ENCODE measurements around the gene CAMKK1. TPM values are rescaled to one million over a fixed set of nuclear protein-coding genes. Genes with fewer than 3 reads are reported as not detected.
"Not testable (repeated sequence)": the region's sequence is repeated elsewhere in the genome, so short reads cannot be mapped to it uniquely, and the experiment has no call there.

Gene CAMKK1
- total RNA-seq, 1 experiment from 2014 or later = 1.7 TPM

DNA sequence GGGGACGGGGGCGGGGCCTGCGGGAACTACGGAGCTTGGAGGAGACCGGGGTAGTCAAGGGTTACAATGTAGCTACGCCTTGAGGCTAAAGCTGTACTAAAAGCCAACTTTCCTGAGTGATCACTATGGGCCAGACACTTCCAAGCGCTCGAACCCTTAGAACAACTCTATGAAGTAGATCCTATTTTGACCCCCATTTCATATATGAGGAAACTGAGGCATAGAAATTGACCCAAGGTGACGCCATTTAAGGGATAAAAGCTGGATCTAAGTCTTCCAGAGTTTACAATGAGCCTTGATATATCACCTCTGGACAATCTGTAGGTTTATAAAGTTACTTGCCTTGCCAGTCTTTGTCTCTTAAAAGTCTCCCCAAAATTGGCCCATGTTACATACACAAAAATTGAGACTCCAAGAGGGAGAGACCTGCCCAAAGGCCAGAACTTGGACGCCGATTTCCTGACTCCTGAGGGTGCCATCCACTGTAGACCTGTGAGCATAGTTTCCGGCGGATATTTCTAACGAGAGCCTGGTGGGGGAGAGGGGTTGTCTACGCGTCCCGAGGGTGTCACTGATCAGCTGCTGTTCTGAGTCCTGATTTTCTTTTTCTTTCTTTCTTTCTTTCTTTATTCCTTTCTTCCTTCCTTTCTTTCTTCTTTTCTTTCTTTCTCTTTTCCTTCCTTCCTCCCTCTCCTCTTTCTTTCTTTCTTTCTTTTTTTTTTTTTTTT lies 46.3 kb downstream of the CAMKK1 start:
- no peak for DNase-seq (ENCODE audit: low read depth)

DNA sequence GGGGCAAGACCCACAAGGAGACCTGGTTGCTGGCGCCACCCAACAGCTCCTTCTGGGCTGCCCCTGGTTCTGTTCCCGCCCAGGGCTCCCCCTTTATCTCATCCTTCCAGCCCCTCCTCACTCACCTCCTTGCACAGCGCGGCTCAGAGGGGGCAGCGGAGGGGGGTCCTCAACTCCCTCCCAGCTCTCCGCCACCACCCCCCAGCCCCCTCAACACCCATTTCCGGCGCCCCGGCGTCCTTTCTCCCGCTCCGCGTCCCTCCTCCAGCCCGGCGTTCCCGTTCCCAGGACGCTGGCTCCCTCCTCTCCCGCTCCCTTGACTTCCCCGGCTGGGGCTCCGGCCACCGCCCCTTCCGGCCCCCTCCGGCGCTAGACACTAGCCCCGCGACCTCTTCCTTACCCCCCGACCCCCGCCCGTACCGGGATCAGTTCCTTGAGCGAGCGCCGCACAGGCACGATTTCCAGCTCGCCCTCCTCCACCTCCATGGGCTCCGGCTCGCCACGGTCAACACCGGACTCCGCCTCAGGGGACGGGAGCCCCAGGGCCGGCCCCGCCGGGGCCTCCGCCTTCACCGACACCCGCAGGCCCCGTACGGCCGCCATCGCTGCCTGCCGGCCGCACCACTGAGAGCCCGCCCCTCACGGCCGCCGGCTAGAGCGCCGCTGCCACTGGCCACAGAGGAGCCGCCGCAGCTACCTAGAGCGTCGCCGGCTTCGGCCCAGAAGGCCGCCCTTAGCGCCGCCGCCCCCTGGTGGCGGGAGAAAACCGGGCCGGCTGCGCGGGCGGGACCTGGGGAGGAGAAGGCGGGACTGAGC lies 47.0 kb downstream of the CAMKK1 start, which contains the start of gene NCBP3:
Gene NCBP3, minus strand, starts transcription at position 626 of the 816 bp plus-strand sequence. Its CDS starts 23 bp downstream, at position 603.
- DNase-seq (ENCODE audit: low read depth) = peak; percentile 82

DNA sequence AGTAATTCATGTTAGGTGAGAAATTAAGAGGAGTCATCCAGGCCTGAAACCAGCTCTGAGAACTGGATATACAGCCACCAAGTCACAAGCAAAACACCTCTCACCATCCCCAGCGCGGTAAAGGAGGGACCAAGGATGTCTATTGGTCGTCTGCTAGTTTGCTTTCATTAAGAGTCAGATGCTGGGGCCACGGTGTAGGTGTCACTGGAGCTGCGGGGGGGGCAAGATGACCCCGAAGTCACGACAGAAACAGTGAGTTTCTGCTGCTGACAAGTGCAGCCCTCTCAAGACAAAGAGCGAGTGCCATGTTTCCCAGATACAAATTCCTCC lies 47.6 kb downstream of the CAMKK1 start:
- peak; percentile 40 for DNase-seq (ENCODE audit: low read depth)

DNA sequence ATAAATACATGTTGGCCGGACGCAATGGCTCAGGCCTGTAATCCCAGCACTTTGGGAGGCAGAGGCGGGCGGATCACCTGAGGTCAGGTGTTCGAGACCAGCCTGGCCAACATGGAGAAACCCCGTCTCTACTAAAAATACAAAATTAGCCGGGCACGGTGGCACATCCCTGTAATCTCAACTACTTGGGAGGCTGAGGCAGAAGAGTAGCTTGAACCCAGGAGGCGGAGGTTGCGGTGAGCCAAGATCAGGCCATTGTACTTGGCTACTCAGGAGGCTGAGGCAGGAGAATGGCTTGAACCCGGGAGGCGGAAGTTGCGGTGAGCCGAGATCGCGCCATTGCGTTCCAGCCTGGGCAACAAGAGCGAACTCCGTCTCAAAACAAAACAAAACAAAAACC lies 48.3 kb downstream of the CAMKK1 start:
- DNase-seq (ENCODE audit: low read depth) = not testable (repeated sequence)

DNA sequence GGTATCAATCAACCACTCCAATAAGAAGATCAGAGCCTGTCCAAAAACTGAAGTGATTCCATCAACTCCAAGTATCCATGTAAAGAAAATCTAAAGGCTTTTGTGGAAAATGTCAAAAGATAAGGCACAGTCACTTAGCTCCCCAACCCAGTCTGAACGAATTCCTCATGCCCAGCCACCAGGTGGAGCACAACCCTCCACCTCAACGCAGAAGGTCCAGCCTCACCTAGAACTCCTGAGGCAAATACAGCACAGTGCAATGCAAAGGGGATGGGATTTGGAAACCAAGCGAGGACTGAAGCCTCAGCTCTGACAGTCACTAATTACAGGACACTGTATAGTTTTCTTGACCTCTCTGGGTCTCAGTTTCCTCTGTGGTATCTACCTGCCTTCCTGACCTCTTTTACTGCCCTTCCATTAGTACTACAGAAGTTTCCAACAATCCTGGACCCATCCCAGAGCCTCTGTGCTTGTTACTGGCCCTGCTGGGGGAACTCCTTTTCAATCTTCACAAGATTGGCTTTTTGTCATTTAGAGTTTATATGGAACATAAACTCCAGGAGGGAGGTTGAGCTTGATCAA lies 48.8 kb downstream of the CAMKK1 start:
- peak; percentile 40 for DNase-seq (ENCODE audit: low read depth)

DNA sequence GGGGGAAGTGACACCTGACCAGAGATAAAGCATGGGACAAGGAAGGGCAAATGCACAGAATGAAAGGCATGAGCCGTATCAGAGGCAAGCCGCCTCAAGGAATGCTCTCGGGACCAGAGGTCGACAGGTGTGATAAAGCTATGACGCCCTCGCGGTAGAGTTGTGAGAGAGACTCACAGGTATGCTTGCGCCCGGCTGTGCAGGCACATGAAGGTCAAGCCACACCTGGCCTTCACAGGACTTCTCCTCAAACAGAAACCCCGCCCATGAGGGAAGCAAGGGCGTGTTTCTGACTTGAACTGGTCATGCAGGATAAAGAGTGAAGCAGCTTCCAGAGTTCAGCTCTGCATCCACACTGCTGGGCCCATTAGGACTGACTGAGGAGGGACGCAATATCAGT lies 54.6 kb downstream of the CAMKK1 start:
- DNase-seq (ENCODE audit: low read depth) = no peak

DNA sequence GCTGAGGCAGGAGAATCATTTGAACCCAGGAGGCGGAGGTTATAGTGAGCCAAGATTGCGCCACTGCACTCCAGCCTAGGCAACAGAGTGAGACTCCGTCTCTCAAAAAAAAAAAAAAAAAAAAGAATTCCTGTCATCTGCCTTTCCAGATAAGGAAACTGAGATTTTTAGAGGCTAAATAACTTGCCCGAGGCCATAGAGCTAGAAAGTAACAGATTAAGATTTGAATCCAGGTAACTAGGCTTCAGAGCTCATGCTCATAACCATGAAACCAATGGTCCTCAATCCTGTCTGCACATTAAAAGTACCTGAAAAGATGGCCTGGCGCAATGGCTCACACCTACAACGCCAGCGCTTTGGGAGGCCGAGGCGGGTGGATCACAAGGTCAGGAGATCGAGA lies 56.3 kb downstream of the CAMKK1 start:
- no peak for DNase-seq (ENCODE audit: low read depth)

DNA sequence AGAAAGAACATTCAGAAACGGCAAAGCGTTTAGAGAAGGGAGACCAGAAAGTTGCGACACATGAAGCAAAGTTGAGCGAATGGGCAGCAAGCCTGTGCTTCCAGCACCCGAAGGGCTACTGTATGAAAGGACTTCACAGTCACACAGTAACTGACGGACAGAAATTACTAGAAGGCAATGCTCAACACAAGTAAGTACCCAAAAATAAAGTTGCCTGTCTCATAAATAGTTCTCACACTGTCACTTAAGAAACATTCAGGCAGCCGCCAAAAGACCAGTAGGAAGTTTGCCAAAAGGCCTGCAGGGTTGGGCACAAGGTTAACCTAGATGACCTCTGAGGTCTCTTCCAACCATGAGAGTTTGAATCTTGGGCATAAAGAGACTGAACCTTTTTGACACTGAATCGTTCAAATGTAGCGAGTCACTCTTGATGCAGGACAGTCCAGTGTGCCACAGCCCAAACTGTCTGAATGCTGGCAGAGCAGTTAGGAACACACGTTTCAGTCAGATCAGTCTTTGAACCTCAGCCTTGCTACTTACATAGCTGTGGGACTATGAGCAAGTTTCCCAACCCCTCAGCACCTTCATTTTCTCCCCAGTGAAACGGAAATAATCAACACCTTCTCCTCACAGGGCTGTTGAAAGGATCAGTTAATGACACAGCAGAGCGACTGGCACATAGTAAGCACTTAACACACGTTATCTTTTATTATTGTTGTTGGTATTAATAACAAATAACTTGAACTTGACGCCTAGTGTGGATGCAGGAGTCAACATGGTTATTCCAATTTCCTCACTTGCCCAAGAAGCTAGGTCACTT lies 57.2 kb downstream of the CAMKK1 start:
- DNase-seq (ENCODE audit: low read depth) = peak; percentile 88

DNA sequence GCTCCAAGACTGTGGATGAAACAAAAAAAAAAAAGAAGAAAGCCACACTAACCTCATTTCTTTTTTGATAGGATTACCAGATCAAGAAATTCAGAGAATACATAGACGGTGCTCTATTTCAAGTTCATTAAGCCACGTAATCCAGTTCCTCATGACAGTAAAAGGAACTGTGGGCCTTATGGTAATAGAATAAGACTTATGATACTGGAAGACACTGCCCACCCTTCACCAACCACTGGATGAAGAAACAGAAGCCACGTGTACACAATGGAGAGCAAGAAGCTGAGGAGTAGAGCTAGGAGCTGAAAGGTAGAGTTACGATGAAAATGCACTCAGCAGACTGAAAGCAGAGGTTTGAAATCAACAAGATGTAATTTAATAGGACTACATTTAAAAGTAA lies 58.0 kb downstream of the CAMKK1 start:
- no peak for DNase-seq (ENCODE audit: low read depth)

DNA sequence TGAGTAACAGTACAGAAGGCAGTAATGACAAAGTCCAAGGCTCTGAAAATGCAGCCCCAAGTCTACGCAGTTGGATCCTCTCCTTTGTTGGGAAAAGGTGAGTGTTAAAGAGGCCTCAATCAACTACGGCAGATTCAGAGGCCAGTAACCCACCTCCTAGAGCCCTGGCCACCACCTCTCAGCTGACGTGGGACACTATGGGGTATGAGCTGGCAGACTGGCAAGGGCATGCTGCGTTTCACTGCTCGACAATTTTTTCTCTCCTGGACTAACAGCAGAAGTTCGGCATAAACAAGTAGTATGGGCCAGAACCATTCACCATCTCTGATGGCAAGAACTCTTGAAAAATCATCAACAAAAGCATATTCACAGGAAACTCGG lies 64.0 kb downstream of the CAMKK1 start:
- DNase-seq (ENCODE audit: low read depth) = no peak

DNA sequence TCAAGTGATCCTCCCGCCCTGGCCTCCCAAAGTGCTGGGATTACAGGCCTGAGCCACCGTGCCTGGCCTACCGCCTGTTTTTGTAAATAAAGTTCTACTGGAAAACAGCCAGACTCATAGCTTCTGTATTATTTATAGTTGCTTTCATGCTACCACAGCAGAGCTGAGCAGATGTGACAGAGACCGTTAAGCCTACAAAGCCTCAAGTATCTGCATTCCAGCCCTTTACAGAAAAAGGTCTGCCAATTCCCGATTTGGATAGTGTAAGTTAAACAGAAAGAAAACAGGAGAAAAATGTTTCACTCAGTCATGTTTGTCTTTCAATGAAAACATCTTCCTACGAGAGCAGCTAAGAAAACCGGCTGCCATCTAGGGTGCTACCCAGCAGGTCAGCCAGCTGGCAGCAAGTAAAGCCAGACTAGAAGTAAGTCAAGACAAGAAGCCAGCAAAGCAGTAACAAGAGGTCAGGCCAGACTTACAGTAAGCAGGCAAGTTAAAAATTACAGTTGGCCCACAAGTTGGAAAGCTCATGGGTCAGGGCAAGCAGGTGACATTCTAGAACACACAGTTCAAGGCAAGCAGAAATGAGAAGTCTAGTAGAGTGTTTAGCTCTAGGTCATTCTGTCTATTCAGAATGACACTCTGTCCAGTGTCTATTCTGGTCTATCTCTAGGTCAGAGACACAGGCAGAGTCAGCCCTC lies 64.6 kb downstream of the CAMKK1 start:
- DNase-seq (ENCODE audit: low read depth) = peak; percentile 26

DNA sequence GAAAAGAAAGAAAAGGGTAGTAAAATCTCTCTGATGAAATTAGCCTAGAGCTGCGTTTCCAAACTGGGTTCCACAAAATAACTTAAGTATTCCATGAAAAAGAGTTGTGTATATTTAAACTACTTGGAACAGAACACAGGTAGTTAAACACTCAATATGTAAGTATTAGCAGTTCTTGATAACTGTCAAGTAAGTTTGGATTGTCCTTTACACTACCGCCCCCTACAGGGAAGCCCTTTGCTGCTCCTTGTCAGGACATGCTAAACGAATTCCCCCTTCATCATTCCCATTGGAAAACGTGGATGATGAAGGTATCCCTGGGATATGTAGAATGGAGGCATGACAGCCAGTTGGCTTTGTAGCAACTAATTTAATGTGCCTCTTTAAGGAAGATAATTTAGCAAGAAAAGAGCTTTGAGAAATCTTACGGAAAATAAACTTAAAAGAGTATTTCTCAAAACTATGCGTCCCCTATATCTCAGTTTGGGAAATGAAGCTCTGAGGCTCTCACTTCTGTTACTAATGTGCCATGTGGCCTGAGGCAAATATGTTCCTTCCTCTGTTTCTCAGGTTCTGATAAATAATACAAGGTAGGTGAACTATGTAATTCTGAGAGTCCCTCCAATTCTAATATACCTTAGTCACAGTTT lies 65.6 kb downstream of the CAMKK1 start:
- peak; percentile 64 for DNase-seq (ENCODE audit: low read depth)

DNA sequence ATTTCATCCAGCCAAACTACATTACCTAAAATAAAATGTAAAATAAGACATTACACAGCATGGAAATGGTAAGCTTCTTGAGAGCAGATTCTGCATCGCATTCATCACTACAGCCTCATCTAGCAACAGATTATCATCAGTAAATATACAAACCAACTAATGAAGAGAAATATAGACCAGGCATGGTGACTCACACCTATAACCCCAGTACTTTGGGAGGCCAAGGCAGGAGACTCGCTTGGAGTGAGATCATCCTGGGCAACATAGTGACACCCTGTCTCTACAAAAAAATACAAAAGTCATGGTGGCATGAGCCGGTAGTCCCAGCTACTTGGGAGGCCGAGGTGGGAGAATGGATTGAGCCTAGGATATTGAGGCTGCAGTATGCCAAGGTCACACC lies 66.7 kb downstream of the CAMKK1 start:
- peak; percentile 67 for DNase-seq (ENCODE audit: low read depth)

DNA sequence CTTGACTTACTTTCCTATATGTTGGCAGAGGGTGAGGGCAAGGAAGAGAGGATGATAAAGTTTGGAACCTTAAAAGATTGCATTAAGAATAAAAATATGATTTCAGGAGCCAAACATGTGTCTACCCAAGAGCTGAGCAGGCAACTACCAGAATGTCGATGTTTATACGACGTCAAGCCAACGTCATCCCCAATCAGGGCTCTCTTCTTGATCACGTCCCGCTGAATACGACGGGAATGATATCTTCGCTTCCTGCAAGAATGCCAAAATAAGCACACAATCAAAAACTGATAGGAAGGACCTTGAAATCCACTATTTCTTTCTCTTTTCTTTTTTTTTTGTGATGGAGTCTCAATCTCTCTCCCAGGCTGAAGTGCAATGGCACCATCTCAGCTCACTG lies 71.8 kb downstream of the CAMKK1 start:
- no peak for DNase-seq (ENCODE audit: low read depth)

DNA sequence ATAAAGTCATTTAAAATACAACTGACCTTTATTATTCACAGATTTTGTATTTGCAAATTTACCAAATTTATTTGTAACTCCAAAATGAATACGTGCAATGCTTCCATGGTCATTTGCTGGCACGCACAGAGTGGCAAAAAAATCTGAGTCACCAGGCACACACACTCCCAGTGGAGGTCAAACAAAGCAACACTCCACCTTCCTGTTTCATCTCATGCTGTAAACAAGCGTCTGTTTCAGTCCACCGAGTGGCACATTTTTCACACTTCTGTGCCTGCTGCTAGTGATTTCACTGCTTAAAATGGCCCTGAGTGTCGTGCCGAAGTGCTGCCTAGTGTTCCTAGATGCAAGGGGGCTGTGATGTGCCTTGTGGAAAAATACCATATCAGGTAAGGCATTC lies 74.1 kb downstream of the CAMKK1 start:
- DNase-seq (ENCODE audit: low read depth) = peak; percentile 61

DNA sequence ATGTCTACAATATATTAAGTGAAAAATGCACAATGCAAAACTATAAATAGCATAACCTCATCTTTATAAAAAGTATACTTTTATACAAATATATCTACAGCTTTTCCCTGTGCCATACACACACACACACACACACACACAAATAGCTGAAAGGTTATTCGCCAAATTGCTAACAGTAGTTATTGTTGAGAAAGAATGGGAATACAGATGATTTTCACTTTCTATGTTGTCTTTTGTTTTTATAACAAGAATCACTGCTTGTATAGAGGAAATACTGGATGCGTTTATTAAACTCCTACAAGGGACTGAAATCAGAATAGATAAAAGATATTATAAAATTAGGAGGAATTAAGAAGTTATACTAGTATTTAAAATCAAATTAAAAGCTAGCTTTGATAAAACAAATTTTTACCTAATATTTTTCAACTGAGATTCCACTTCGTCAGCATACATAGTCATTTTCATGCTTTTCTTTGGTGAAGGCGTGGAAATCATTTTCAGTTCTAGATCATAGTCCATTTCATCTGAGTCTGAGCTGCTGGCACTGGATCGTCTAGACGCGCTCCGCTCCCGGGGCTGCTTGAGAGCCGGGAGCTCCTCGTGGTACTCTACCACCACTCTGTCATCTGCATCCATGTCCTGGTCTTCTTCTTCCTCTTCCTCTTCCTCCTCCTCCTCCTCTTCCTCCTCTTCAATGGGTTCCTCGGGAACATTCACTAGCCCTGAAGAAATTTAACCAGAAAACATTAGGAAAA lies 74.8 kb downstream of the CAMKK1 start:
- no peak for DNase-seq (ENCODE audit: low read depth)

DNA sequence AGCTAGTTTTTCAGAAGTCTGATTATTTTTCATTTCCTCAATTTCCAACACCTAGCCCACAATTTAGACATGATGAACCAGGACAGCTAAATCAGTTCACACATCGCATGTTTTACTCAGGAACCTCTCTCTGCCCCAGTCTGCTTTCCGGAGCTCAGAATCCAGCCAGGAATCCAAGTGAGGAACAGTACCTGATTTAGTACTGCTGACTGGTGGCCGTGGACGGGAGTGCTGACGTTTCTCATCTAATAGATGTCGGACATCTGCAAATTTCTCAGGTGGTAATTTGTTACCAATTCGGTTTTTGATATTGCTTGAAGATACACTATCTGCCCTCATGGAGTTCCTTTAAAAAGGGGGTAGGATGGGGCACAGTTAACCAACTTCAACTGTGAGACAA lies 76.9 kb downstream of the CAMKK1 start:
- no peak for DNase-seq (ENCODE audit: low read depth)

DNA sequence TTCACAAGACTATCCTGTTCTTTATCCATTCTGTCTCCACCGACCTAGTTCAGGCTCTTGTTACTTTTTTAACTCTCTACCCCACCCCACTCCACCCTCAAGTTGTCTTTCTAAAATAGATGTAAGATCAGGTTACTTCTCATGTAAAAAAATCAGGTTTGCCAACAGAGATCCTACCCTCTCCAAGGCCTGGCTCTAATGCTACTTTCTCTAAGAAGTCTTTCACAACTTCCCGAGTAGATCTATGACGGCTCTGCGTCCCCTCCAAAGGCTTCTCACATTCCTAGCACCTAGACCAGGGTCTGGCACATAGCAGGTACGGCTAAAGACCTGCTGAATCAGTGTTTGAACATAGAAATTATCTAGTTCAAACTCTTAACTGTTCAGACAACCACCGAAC lies 77.7 kb downstream of the CAMKK1 start:
- no peak for DNase-seq (ENCODE audit: low read depth)

DNA sequence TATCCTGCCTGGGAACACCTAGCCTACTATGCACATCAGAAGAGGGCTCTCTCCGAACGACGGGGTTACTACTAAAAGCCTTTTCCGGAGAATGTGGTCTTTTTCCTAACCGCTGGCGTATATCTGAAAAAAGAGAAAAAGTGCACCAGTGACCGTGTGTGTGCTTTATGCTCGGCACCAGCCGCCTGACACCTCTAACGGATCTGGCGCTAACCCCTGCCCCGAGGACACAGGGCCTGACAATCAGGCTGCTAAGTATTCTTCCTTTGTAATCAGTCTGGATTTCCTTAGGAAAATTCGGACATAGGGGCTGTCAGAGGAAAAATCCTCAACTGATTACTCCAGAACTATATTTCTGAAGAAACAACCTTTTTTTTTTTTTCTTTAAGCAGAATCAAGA lies 78.5 kb downstream of the CAMKK1 start:
- no peak for DNase-seq (ENCODE audit: low read depth)

DNA sequence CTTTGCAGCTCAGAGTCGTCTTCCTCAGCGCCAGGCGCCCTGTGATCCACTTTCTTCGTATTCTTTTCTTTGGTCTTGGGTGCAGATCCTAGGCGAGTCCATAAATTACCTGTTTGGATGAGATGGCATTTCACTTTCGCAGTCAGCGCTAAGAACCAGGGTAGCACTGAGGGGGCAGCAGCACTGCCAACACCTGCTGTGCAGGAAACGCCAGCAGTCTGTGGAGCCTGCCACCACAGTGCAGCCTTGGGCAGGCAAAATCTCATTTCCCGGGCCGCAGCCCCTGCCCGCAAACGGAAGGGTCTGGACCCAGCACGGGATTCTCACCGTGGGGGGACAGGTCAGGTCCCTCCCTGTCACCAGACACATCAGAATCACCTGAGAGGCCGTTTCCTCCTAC lies 79.7 kb downstream of the CAMKK1 start:
- DNase-seq (ENCODE audit: low read depth) = no peak
